Caki2 (cell line): ENCODE results near the gene FAM151B. TPM values are rescaled to one million over a fixed set of nuclear protein-coding genes. Genes with fewer than 3 reads are reported as not detected.
A peak's percentile ranks its signal among the peaks of the same experiment; 100 is the strongest.
"Not testable (repeated sequence)": the region's sequence is repeated elsewhere in the genome, so short reads cannot be mapped to it uniquely, and the experiment has no call there.

Experiments
- DNase-seq: peaks from one replicate; pipeline ENCODE4 v3.0.0-alpha.2; 2015; ENCODE audit warnings: low read depth
- in situ Hi-C: cut with HindIII; loops from 2 replicates; pipeline ENCODE4 v1.10.0; 2016; ENCODE audit warnings: low sequenced_read_pairs, low pct_unique_long_range_greater_than_20kb, mixed read lengths
- total RNA-seq: library from RNA; depleted of rRNA; stranded (reverse); fragments of >200 nt; shearing (Covaris generic); gene quantifications from 2 replicates; pipeline ENCODE4 v1.2.3, GENCODE V29; 2014; ENCODE audit warnings: low replicate concordance; rRNA removed

FAM151B gene
- 0.20 and 0.32 TPM in 2 replicates for total RNA-seq

GRCh38 chr5:80487829-80488721, at the start of gene FAM151B:
FAM151B (plus strand) TSS chr5:80488100; CDS start chr5:80488124, 24 bp downstream.
- in situ Hi-C loops: no loop called here
- peak; percentile 97 for DNase-seq

- in situ Hi-C loops: no loop called here
- no peak for DNase-seq
Observed at GRCh38 chr5:80438739-80439138, 49.2 kb upstream of the FAM151B start.

GRCh38 chr5:80439213-80439612, 48.7 kb upstream of the FAM151B start:
- DNase-seq: no peak
- in situ Hi-C loops: no loop called here

GRCh38 chr5:80442742-80443141, 45.2 kb upstream of the FAM151B start:
- DNase-seq: no peak
- in situ Hi-C loops: no loop called here

GRCh38 chr5:80453366-80453765, 34.5 kb upstream of the FAM151B start:
- in situ Hi-C loops: no loop called here
- no peak for DNase-seq

- no peak for DNase-seq
- in situ Hi-C loops: no loop called here
Observed at GRCh38 chr5:80463269-80463668, 24.6 kb upstream of the FAM151B start.

GRCh38 chr5:80466669-80467485, 21.0 kb upstream of the FAM151B start:
- in situ Hi-C loops: no loop called here
- DNase-seq: no peak

- in situ Hi-C loops: no loop called here
- DNase-seq: no peak
Observed at GRCh38 chr5:80468131-80468530, 19.8 kb upstream of the FAM151B start.

- in situ Hi-C loops, DNase-seq: not testable (repeated sequence)
Observed at GRCh38 chr5:80470631-80471030, 17.3 kb upstream of the FAM151B start.

- in situ Hi-C loops: no loop called here
- no peak for DNase-seq
Observed at GRCh38 chr5:80474929-80475328, 13.0 kb upstream of the FAM151B start.

- DNase-seq: no peak
- in situ Hi-C loops: no loop called here
Observed at GRCh38 chr5:80479713-80480112, 8.2 kb upstream of the FAM151B start.

GRCh38 chr5:80480354-80480753, 7.5 kb upstream of the FAM151B start:
- no peak for DNase-seq
- in situ Hi-C loops: no loop called here

- in situ Hi-C loops: no loop called here
- DNase-seq: peak; percentile 25
Observed at GRCh38 chr5:80481019-80481893, 6.6 kb upstream of the FAM151B start.

- in situ Hi-C loops: no loop called here
- no peak for DNase-seq
Observed at GRCh38 chr5:80482578-80482977, 5.3 kb upstream of the FAM151B start.

- no peak for DNase-seq
- in situ Hi-C loops: no loop called here
Observed at GRCh38 chr5:80483636-80484232, 4.2 kb upstream of the FAM151B start.

GRCh38 chr5:80487444-80487828, 464 bp upstream of the FAM151B start:
- DNase-seq: no peak
- in situ Hi-C loops: no loop called here

GRCh38 chr5:80491296-80491695, 3.4 kb downstream of the FAM151B start:
- in situ Hi-C loops: no loop called here
- DNase-seq: no peak

GRCh38 chr5:80492741-80493140, 4.8 kb downstream of the FAM151B start:
- in situ Hi-C loops: no loop called here
- no peak for DNase-seq
